Caco-2 (cell line): ENCODE measurements around the gene IL36A. TPM values are rescaled to one million over a fixed set of nuclear protein-coding genes. Genes with fewer than 3 reads are reported as not detected.

Source experiments
- BruUV-seq: library from RNA; stranded (reverse); fragments of 400-500 nt; replicated peaks from 2 replicates; lab custom pipeline; 2021; lab: Mats Ljungman, UMichigan
- CTCF ChIA-PET: fragments of 300-600 bp; sonication (Branson Sonifier 250); formaldehyde crosslinking; loops from one replicate; lab custom pipeline; 2022; ENCODE audit warnings: antibody characterized with exemption; lab: Charles Lee
- POLR2A ChIA-PET: fragments of 300-600 bp; sonication (Branson Sonifier 250); formaldehyde crosslinking; loops from one replicate; lab custom pipeline; 2022; ENCODE audit warnings: antibody characterized with exemption; lab: Charles Lee
- DNase-seq, 2 experiments: peaks; one replicate each; pipeline versions ENCODE4 v3.0.0 to v3.0.0-alpha.2; 2020 to 2022
- H3K27me3 ChIP-seq: replicated peaks from 2 replicates; pipeline ENCODE4 v1.6.0; 2011; ENCODE audit warnings: low read length; ENCODE audit not compliant: control insufficient read depth, insufficient read depth
- H3K36me3 ChIP-seq: 2 replicates; pipeline ENCODE4 v1.5.1; 2011; ENCODE audit warnings: low read length; ENCODE audit not compliant: control insufficient read depth, insufficient read depth
- H3K4me1 ChIP-seq: fragments of 250-450 bp; sonication (Bioruptor Pico); 2 replicates; pipeline ENCODE4 v1.5.1; 2020; ENCODE audit warnings: mild to moderate bottlenecking
- H3K4me3 ChIP-seq: 2 replicates; pipeline ENCODE4 v1.5.1; 2011; ENCODE audit warnings: low read depth, mild to moderate bottlenecking, control low read depth, low read length
- H3K9me3 ChIP-seq: fragments of 250-450 bp; sonication (Bioruptor Pico); 2 replicates; pipeline ENCODE4 v1.5.1; 2020; ENCODE audit warnings: mild to moderate bottlenecking, moderate library complexity
- H3K27ac Mint-ChIP-seq: one replicate; pipeline ENCODE4 v1.8.0; 2022; ENCODE audit warnings: mixed read lengths; ENCODE audit not compliant: unreplicated experiment
- H3K27me3 Mint-ChIP-seq: one replicate; pipeline ENCODE4 v1.8.0; 2022; ENCODE audit warnings: mixed read lengths; ENCODE audit not compliant: insufficient read depth, unreplicated experiment
- H3K36me3 Mint-ChIP-seq: one replicate; pipeline ENCODE4 v1.8.0; 2022; ENCODE audit warnings: mild to moderate bottlenecking, mixed read lengths; ENCODE audit not compliant: insufficient read depth, unreplicated experiment
- H3K4me1 Mint-ChIP-seq: one replicate; pipeline ENCODE4 v1.8.0; 2022; ENCODE audit warnings: low read depth, mixed read lengths; ENCODE audit not compliant: unreplicated experiment
- H3K4me3 Mint-ChIP-seq: one replicate; pipeline ENCODE4 v1.8.0; 2022; ENCODE audit warnings: mild to moderate bottlenecking, moderate library complexity, mixed read lengths; ENCODE audit not compliant: unreplicated experiment
- H3K9me3 Mint-ChIP-seq: one replicate; pipeline ENCODE4 v1.8.0; 2022; ENCODE audit warnings: mixed read lengths; ENCODE audit not compliant: unreplicated experiment
- CTCF ChIP-seq, 2 experiments: fragments of 200-600 bp in 1 of 2; IDR thresholded peaks; 1 replicate in 1 of 2; 2 replicates in 1 of 2; pipeline versions ENCODE4 v1.5.1 to v1.8.0; 2011 to 2022; ENCODE audit warnings: antibody characterized with exemption in 1 of 2, control low read depth in 1 of 2, inconsistent platforms in 1 of 2, low read depth in 1 of 2, low read length in 1 of 2, mild to moderate bottlenecking in 1 of 2, moderate library complexity in 1 of 2; ENCODE audit not compliant: insufficient read depth in 1 of 2, severe bottlenecking in 1 of 2, unreplicated experiment in 1 of 2
- intact Hi-C: fragments of 100-400 bp; cut with micrococcal nuclease; formaldehyde crosslinking; loops from one replicate; pipeline ENCODE4 v1.10.0; 2022; ENCODE audit not compliant: unreplicated experiment
- total RNA-seq: library from RNA; stranded (reverse); gene quantifications from 2 replicates; pipeline ENCODE4 v1.2.3, GENCODE V29; 2022

IL36A gene
- total RNA-seq, 1 experiment from 2014 or later = not detected

GRCh38 chr2:113014067-113014466 lies 8.8 kb downstream of the IL36A start:
- ChIA-PET POLR2A (no interaction called here), CTCF (no interaction called here)
- Mint-ChIP-seq H3K27me3 (peaks cover 27% of the 10 kb centered on the region), H3K36me3 (no peaks in the 10 kb centered on the region), H3K27ac (no peak overlapping the region), H3K4me3 (no peak overlapping the region), H3K4me1 (no peaks in the 10 kb centered on the region), H3K9me3 (peaks cover 25% of the 10 kb centered on the region)
- BruUV-seq = no TSS peak
- intact Hi-C loops = no loop called here
- no peak for DNase-seq
- TF ChIP-seq CTCF (IDR thresholded peaks at IDR 0.05; ENCODE audit: insufficient read depth in 1 of 2, low read depth in 1 of 2, low read length in 1 of 2, severe bottlenecking in 1 of 2, unreplicated experiment in 1 of 2) = no peak
- Histone ChIP-seq H3K27me3 (no peaks in the 10 kb centered on the region), H3K4me3 (no peak overlapping the region), H3K9me3 (no peaks in the 10 kb centered on the region), H3K4me1 (no peaks in the 10 kb centered on the region), H3K36me3 (no peaks in the 10 kb centered on the region)

GRCh38 chr2:113015042-113015441 lies 9.8 kb downstream of the IL36A start:
- H3K9me3 ChIP-seq = no peaks in the 10 kb centered on the region
- Mint-ChIP-seq H3K27ac (no peak overlapping the region), H3K27me3 (peaks cover 30% of the 10 kb centered on the region), H3K36me3 (no peaks in the 10 kb centered on the region), H3K4me3 (no peak overlapping the region), H3K4me1 (no peaks in the 10 kb centered on the region), H3K9me3 (peaks cover 35% of the 10 kb centered on the region)
- intact Hi-C loops = no loop called here
- no peak for DNase-seq
- no peaks in the 10 kb centered on the region for H3K4me1 ChIP-seq
- no peaks in the 10 kb centered on the region for H3K36me3 ChIP-seq
- BruUV-seq = no TSS peak
- no peak for TF ChIP-seq CTCF (IDR thresholded peaks at IDR 0.05; ENCODE audit: insufficient read depth in 1 of 2, low read depth in 1 of 2, low read length in 1 of 2, severe bottlenecking in 1 of 2, unreplicated experiment in 1 of 2)
- POLR2A ChIA-PET = no interaction called here
- no peak overlapping the region for H3K4me3 ChIP-seq
- H3K27me3 ChIP-seq = no peaks in the 10 kb centered on the region
- CTCF ChIA-PET = no interaction called here

GRCh38 chr2:113015655-113016054 lies 10.4 kb downstream of the IL36A start:
- TF ChIP-seq CTCF (IDR thresholded peaks at IDR 0.05; ENCODE audit: insufficient read depth in 1 of 2, low read depth in 1 of 2, low read length in 1 of 2, severe bottlenecking in 1 of 2, unreplicated experiment in 1 of 2) = no peak
- Histone ChIP-seq H3K4me1 (no peaks in the 10 kb centered on the region), H3K4me3 (no peak overlapping the region), H3K9me3 (no peaks in the 10 kb centered on the region), H3K27me3 (no peaks in the 10 kb centered on the region), H3K36me3 (no peaks in the 10 kb centered on the region)
- Mint-ChIP-seq H3K27ac (no peak overlapping the region), H3K27me3 (peaks cover 27% of the 10 kb centered on the region), H3K4me3 (no peak overlapping the region), H3K9me3 (peaks cover 36% of the 10 kb centered on the region), H3K4me1 (no peaks in the 10 kb centered on the region), H3K36me3 (no peaks in the 10 kb centered on the region)
- ChIA-PET CTCF (no interaction called here), POLR2A (no interaction called here)
- DNase-seq = no peak
- BruUV-seq = no TSS peak
- intact Hi-C loops = no loop called here
